ENCODE data around the gene SPART. TPM values are rescaled to one million over a fixed set of nuclear protein-coding genes. Genes with fewer than 3 reads are reported as not detected.

Gene SPART
- polyA plus RNA-seq, 2 of the 4 experiments (the other 2 are of a cell fraction) = 33.9 to 37.0 TPM

GRCh38 chr13:36355632-36356031 is 9.4 kb upstream of the SPART start:
- Histone ChIP-seq H3K9me3 (no peaks in the 10 kb centered on the region), H3K4me1 (no peaks in the 10 kb centered on the region), H3K4me2 (no peak overlapping the region; the same call in 2 of the 3 replicates), H3K27ac (no peak overlapping the region), H3K4me3 (no peak overlapping the region)
- FAIRE-seq (no peak), ATAC-seq (no peak), DNase-seq (ENCODE audit: low read depth in 1 of 2, low spot score in 1 of 2) (no peak)
- WGBS (ENCODE audit: missing lambda C conversion rate) = 33% methylated on average over 2 of the region's 2 CpGs
- ChIA-PET CTCF (interaction anchor here (0.6 to 1.6 kb wide), 2 partner anchors 9 to 503 kb away, joined by 3 read pairs; no protein-coding TSS in a partner anchor), POLR2A (no interaction called here)
- no peak for TF ChIP-seq CHD2 (IDR thresholded peaks at IDR 0.05; ENCODE audit: low read length, partially characterized antibody)
- no peak for TF ChIP-seq MAFK (IDR thresholded peaks at IDR 0.05; ENCODE audit: partially characterized antibody)
- TF ChIP-seq ZSCAN20 (CRISPR knock-in tag; IDR thresholded peaks at IDR 0.05) = no peak
- TF ChIP-seq NPAS2 (CRISPR knock-in tag; IDR thresholded peaks at IDR 0.05; ENCODE audit: borderline replicate concordance) = no peak
- no peak for TF ChIP-seq BHLHE40 (IDR thresholded peaks at IDR 0.05; ENCODE audit: low read depth, low read length)
- TF ChIP-seq MAX (IDR thresholded peaks at IDR 0.05) = no peak
- no peak for TF ChIP-seq JUN (IDR thresholded peaks at IDR 0.05)
- TF ChIP-seq USF2 (IDR thresholded peaks at IDR 0.05) = no peak
- no peak for TF ChIP-seq SREBF2 (IDR thresholded peaks at IDR 0.05)
- no peak for TF ChIP-seq FOSB (CRISPR knock-in tag; IDR thresholded peaks at IDR 0.05)
- no peak for TF ChIP-seq REST (IDR thresholded peaks at IDR 0.05)
- TF ChIP-seq EP300 (IDR thresholded peaks at IDR 0.05) = no peak
- no peak for TF ChIP-seq CEBPB (IDR thresholded peaks at IDR 0.05)
- no peak for TF ChIP-seq HDAC2 (IDR thresholded peaks at IDR 0.05)
- TF ChIP-seq ZC3H11A (IDR thresholded peaks at IDR 0.05) = no peak

GRCh38 chr13:36354842-36355623 is 8.8 kb upstream of the SPART start:
- FAIRE-seq (no peak), ATAC-seq (no peak), DNase-seq (ENCODE audit: low read depth in 1 of 2, low spot score in 1 of 2) (no peak)
- 80% methylated on average over 1 of the region's 1 CpG for WGBS (ENCODE audit: missing lambda C conversion rate)
- no peak for TF ChIP-seq SMC3 (IDR thresholded peaks at IDR 0.05)
- no peak for TF ChIP-seq ZC3H11A (IDR thresholded peaks at IDR 0.05)
- TF ChIP-seq ESRRA (IDR thresholded peaks at IDR 0.05; ENCODE audit: borderline replicate concordance, low read length) = no peak
- TF ChIP-seq ZNF302 (CRISPR knock-in tag; IDR thresholded peaks at IDR 0.05) = no peak
- TF ChIP-seq KDM1A (IDR thresholded peaks at IDR 0.05; ENCODE audit: low read depth) = no peak
- no peak for TF ChIP-seq TP53 (CRISPR knock-in tag; IDR thresholded peaks at IDR 0.05)
- no peak for TF ChIP-seq CEBPB (IDR thresholded peaks at IDR 0.05)
- TF ChIP-seq RARB (CRISPR knock-in tag; IDR thresholded peaks at IDR 0.05) = no peak
- no peak for TF ChIP-seq RNF2 (IDR thresholded peaks at IDR 0.05; ENCODE audit: borderline replicate concordance, low read depth)
- no peak for TF ChIP-seq CHD2 (IDR thresholded peaks at IDR 0.05; ENCODE audit: low read length, partially characterized antibody)
- no peak overlapping the region for H3K27ac ChIP-seq
- no peak overlapping the region; the same call in 2 of the 3 replicates for H3K4me2 ChIP-seq
- CTCF ChIA-PET = interaction anchor here (0.6 to 1.6 kb wide), 2 partner anchors 8 to 503 kb away, joined by 3 read pairs; no protein-coding TSS in a partner anchor
- no peaks in the 10 kb centered on the region for H3K9me3 ChIP-seq
- POLR2A ChIA-PET = no interaction called here
- H3K4me3 ChIP-seq = no peak overlapping the region
- H3K4me1 ChIP-seq = no peaks in the 10 kb centered on the region
